Skeletal muscle tissue (tissue), 4 donors: ENCODE results near the gene CAMK2A. TPM values are rescaled to one million over a fixed set of nuclear protein-coding genes. Genes with fewer than 3 reads are reported as not detected.

Experiments
- H3K27ac ChIP-seq: one replicate; pipeline ENCODE4 v1.7.0; 2013; ENCODE audit warnings: mild to moderate bottlenecking, low read depth, low read length, inconsistent platforms
- H3K27me3 ChIP-seq, 3 donors: one replicate each; pipeline ENCODE4 v1.7.0; 2013; ENCODE audit warnings: low read length in 3 of 3; ENCODE audit not compliant: control insufficient read depth in 3 of 3, insufficient read depth in 3 of 3
- H3K36me3 ChIP-seq, 3 donors: one replicate each; pipeline ENCODE4 v1.7.0; 2013; ENCODE audit warnings: low read length in 3 of 3; ENCODE audit not compliant: control insufficient read depth in 3 of 3, insufficient read depth in 3 of 3
- H3K4me1 ChIP-seq, 3 donors: one replicate each; pipeline ENCODE4 v1.7.0; 2013; ENCODE audit warnings: low read length in 3 of 3, mild to moderate bottlenecking in 3 of 3; ENCODE audit not compliant: control insufficient read depth in 3 of 3, insufficient read depth in 3 of 3
- H3K4me3 ChIP-seq, 3 donors: one replicate each; pipeline ENCODE4 v1.7.0; 2013; ENCODE audit warnings: low read length in 3 of 3
- H3K9ac ChIP-seq, 3 donors: one replicate each; pipeline ENCODE4 v1.7.0; 2013; ENCODE audit warnings: low read length in 3 of 3, mild to moderate bottlenecking in 3 of 3, moderate library complexity in 2 of 3, low read depth in 1 of 3
- H3K9me3 ChIP-seq, 3 donors: one replicate each; pipeline ENCODE4 v1.7.0; 2013; ENCODE audit warnings: low read length in 3 of 3; ENCODE audit not compliant: control insufficient read depth in 3 of 3
- total RNA-seq: library from RNA; depleted of rRNA; stranded (reverse); fragments of >200 nt; gene quantifications from one replicate; pipeline ENCODE4 v1.2.3, GENCODE V29; 2014
- donor health status: Osteomylitis.

CAMK2A gene
- total RNA-seq, 1 donor from 2014 or later, result 45.9 TPM

GRCh38 chr5:150285114-150285513, 4.5 kb downstream of the CAMK2A start:
- H3K36me3 ChIP-seq, result no peaks in the 10 kb centered on the region
- no peak overlapping the region for H3K27ac ChIP-seq
- H3K9me3 ChIP-seq, result no peaks in the 10 kb centered on the region
- no peak overlapping the region for H3K9ac ChIP-seq
- H3K27me3 ChIP-seq, result peaks cover 0 to 13% (median 10%) of the 10 kb centered on the region in 3 donors
- H3K4me3 ChIP-seq, result no peak overlapping the region
- no peaks in the 10 kb centered on the region for H3K4me1 ChIP-seq

DNA sequence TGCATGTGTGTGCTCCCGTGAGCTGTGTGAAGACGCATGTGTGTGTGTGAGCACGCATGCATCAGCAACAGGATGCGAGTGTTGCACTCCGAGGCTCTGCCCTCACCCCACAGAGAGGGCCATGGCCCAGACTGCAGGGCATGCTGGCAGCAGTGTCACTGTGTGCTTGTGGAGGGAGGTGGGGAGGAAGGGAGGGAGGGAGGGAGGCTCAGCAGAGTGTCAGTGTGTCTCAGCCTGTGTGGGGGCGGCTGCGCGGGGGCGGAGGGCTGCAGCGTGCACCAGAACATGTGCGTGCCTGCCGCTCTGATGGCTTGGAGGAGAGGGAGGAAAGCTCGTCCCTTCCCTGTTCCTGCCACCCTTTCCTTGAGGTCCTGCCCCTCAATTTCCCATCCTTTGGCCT, 5.3 kb downstream of the CAMK2A start:
- Histone ChIP-seq H3K27me3 (peaks cover 0 to 13% (median 2%) of the 10 kb centered on the region in 3 donors), H3K4me1 (no peaks in the 10 kb centered on the region), H3K27ac (no peak overlapping the region), H3K4me3 (no peak overlapping the region), H3K36me3 (no peaks in the 10 kb centered on the region), H3K9me3 (no peaks in the 10 kb centered on the region), H3K9ac (no peak overlapping the region)

- Histone ChIP-seq H3K27ac (no peak overlapping the region), H3K36me3 (no peaks in the 10 kb centered on the region), H3K9ac (no peak overlapping the region), H3K4me3 (no peak overlapping the region), H3K9me3 (no peaks in the 10 kb centered on the region), H3K4me1 (no peaks in the 10 kb centered on the region), H3K27me3 (peaks cover 0 to 13% (median 0%) of the 10 kb centered on the region in 3 donors)
Measured at GRCh38 chr5:150283904-150284303, 5.7 kb downstream of the CAMK2A start.

DNA sequence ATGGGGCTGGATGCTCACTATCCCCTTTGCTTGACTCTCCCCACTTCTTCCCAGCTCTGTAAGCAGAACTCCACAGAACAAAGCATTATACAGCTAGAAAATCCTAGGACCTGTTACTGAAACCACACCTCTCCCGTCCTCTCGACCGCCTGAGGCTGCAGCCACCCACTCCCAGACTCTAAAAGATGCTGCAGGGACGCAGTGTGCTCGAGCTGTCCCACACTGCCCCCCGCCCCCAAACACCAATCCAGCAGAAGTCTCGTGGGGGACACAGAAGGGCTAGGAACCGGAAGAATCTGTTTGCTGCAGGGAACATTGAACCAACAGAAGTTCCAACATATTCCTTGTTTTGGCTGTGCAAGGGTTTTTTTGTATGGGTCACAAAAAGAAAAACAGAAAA, 7.6 kb downstream of the CAMK2A start:
- H3K27ac ChIP-seq, result no peak overlapping the region
- H3K4me3 ChIP-seq, result no peak overlapping the region
- no peaks in the 10 kb centered on the region for H3K36me3 ChIP-seq
- H3K27me3 ChIP-seq, result peaks cover 0 to 13% (median 0%) of the 10 kb centered on the region in 3 donors
- no peaks in the 10 kb centered on the region for H3K4me1 ChIP-seq
- no peaks in the 10 kb centered on the region for H3K9me3 ChIP-seq
- H3K9ac ChIP-seq, result no peak overlapping the region

DNA sequence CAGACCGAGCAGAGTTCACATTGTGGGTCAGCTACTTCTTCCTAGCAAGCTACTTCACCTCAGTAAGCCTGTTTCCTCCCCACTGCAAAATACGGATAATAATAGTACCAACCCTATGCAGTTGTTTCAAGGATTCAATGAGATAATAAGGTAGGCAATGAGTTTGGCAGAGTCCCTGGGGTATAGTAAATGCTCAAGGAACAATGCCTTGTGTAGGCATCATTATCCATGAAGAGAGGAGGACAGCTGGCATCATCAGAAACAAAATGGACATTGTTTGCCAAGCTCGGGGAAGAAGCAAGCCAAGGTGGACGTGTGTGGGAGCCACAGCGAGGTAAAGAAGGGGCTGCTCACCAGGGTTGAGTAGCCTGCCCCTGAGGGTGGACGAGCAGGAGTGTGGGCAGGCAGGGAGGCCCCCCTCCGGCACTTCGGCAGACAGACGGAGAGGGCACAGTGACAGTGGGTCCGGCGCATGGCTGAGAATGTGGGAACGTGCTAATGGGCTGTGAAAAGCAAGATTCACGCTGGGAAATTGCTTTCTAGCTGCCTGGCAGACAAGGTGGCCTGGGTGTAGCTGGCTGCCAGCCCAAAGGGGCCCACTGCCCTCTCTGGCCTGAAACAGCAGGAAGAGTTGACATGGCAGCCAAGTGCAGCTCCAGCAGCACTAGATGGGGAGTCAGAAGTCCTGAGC, 10.1 kb downstream of the CAMK2A start:
- Histone ChIP-seq H3K27ac (no peak overlapping the region), H3K9me3 (no peaks in the 10 kb centered on the region), H3K9ac (no peak overlapping the region), H3K4me3 (no peak overlapping the region), H3K36me3 (no peaks in the 10 kb centered on the region), H3K4me1 (no peaks in the 10 kb centered on the region), H3K27me3 (peaks cover 0 to 10% (median 0%) of the 10 kb centered on the region in 3 donors)

DNA sequence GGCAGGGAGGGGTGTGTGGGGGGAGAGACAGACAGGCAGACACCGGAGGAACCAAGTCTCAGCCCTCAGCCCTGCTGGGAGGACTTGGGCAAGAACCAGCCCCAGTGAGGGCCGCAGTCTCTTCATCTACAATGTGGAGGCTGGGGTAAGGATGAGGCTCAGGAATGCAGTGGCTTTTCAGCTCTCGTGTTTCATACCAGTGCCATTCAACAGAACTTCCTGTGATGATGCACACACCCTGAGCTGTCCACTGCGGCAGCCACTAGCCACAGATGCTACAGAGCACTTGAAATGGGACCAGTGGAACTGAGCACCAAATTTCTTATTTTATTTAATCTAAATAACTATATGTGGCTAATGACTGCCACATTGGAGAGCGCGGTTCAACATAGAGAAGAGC, 10.7 kb downstream of the CAMK2A start:
- Histone ChIP-seq H3K9me3 (no peaks in the 10 kb centered on the region), H3K9ac (no peak overlapping the region), H3K27ac (no peak overlapping the region)

GRCh38 chr5:150278046-150278730, 11.4 kb downstream of the CAMK2A start:
- Histone ChIP-seq H3K27ac (no peak overlapping the region), H3K4me1 (no peaks in the 10 kb centered on the region), H3K4me3 (no peak overlapping the region), H3K27me3 (peaks cover 0 to 7% (median 0%) of the 10 kb centered on the region in 3 donors), H3K9ac (no peak overlapping the region), H3K9me3 (no peaks in the 10 kb centered on the region), H3K36me3 (no peaks in the 10 kb centered on the region)

More for the DNA sequence above, 10.7 kb downstream of the CAMK2A start:
- Histone ChIP-seq H3K27me3 (peaks cover 0 to 7% (median 0%) of the 10 kb centered on the region in 3 donors), H3K4me1 (no peaks in the 10 kb centered on the region), H3K36me3 (no peaks in the 10 kb centered on the region), H3K4me3 (no peak overlapping the region)

- Histone ChIP-seq H3K9ac (no peak overlapping the region), H3K4me3 (no peak overlapping the region), H3K27me3 (peaks cover 0 to 7% (median 0%) of the 10 kb centered on the region in 3 donors), H3K36me3 (no peaks in the 10 kb centered on the region), H3K27ac (no peak overlapping the region), H3K4me1 (no peaks in the 10 kb centered on the region), H3K9me3 (no peaks in the 10 kb centered on the region)
Measured at GRCh38 chr5:150277043-150277442, 12.5 kb downstream of the CAMK2A start.

GRCh38 chr5:150274811-150275210, 14.8 kb downstream of the CAMK2A start:
- peaks cover 6 to 18% (median 12%) of the 10 kb centered on the region in 3 donors for H3K4me1 ChIP-seq
- no peak overlapping the region for H3K9ac ChIP-seq
- no peaks in the 10 kb centered on the region for H3K9me3 ChIP-seq
- H3K4me3 ChIP-seq, result no peak overlapping the region
- H3K27me3 ChIP-seq, result peaks cover 0 to 4% (median 0%) of the 10 kb centered on the region in 3 donors
- no peaks in the 10 kb centered on the region for H3K36me3 ChIP-seq
- no peak overlapping the region for H3K27ac ChIP-seq

DNA sequence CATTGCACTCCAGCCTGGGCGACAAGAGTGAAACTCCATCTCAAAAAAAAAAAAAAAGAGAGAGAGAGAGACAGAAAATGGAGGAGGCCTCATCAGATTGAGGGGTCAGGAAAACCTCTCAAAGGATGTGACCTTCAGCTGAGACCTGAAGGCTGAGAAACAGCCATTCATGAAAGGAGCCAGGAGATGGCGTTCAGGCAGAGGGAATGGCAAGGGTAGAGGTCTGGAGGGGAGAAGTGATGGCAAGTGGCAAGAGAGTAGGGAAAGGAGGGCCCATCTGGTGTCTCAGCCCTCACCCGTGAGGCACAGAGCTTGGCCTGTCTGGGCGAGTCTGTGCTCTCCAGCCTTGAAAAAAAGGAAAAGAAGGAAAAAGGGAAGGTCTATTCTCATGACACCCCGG, 17.0 kb downstream of the CAMK2A start:
- Histone ChIP-seq H3K4me1 (peaks cover 9 to 21% (median 12%) of the 10 kb centered on the region in 3 donors), H3K9me3 (no peaks in the 10 kb centered on the region), H3K9ac (no peak overlapping the region), H3K27ac (no peak overlapping the region), H3K27me3 (no peaks in the 10 kb centered on the region), H3K36me3 (no peaks in the 10 kb centered on the region), H3K4me3 (no peak overlapping the region)
